ENCODE measurements around the gene TMEM184C. TPM values are rescaled to one million over a fixed set of nuclear protein-coding genes. Genes with fewer than 3 reads are reported as not detected.

Gene TMEM184C
- total and polyA plus RNA-seq, 2 donors: 8.2 to 14.4 TPM

DNA sequence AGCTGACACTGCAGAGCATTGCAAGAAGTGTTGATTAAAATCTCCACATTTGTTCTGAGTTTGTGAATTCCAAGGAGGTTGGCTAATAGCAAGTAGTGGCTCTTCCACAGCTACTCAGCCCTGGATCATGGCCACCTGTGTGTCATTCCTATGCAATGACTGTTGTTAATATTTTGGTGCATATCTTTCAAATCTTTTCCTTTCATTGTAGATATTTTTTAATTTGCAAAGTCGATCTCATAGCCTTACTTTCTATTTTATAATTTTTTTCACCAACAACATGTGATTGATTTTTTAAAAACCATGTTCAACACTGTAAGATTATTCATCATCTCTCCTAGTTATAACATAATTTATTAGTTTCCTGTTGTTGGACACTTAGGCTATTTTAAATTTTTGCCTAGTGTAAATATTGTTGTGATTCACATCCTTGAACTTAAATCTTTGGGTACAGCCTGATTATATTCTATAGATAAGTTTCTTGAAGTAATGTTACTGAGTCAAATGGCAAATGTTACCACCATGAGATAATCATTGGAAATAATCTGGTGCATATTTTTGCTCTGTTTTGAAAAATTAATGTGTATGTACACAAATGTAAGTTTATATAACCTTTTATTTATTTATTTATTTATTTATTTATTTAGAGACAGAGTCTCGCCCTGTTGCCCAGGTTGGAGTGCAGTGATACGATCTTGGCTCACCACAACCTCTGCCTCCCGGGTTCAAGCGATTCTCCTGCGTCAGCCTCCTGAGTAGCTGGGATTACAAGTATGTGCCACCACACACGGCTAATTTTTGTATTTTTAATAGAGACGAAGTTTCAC is 97.6 kb downstream of the TMEM184C start:
- 96% methylated on average over 8 of the region's 8 CpGs for WGBS
- H3K27ac ChIP-seq (ENCODE audit: low read depth in 1 of 2, low read length in 1 of 2): no peak overlapping the region
- no peaks in the 10 kb centered on the region for H3K36me3 ChIP-seq (ENCODE audit: control insufficient read depth in 2 of 2, insufficient read depth in 2 of 2, low read length in 1 of 2)

DNA sequence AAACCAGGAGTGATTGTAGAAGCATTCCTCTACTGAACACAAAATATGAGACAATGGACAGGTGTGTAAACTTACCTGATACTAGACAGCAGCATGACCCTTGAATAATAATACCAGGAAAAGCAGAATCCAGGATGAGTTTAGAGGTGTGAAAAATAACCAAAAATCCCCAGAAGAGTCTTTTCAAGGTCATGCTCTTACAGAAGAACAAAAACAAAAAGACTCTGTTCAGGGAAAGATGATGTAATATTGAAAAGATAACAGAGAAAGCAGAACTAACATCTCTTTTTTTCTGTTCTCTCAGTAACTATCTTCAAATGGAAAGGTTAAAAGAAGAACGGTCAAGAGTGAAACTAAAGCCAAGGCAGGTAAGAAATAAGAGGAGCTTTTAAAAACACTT is 100.7 kb downstream of the TMEM184C start:
- H3K4me1 ChIP-seq (ENCODE audit: control insufficient read depth in 2 of 2, insufficient read depth in 2 of 2, low read length in 2 of 2): no peaks in the 10 kb centered on the region
- H3K9me3 ChIP-seq (ENCODE audit: control insufficient read depth in 2 of 2, insufficient read depth in 1 of 2, low read length in 1 of 2): no peaks in the 10 kb centered on the region
- DNase-seq (ENCODE audit: low read depth in 6 of 9, low spot score in 9 of 9): no peak
- H3K27ac ChIP-seq (ENCODE audit: low read depth in 1 of 2, low read length in 1 of 2): no peak overlapping the region
- no peak overlapping the region for H3K4me3 ChIP-seq (ENCODE audit: low read length in 2 of 2)
- 89% methylated on average over 1 of the region's 1 CpG for WGBS
- no peaks in the 10 kb centered on the region for H3K36me3 ChIP-seq (ENCODE audit: control insufficient read depth in 2 of 2, insufficient read depth in 2 of 2, low read length in 1 of 2)
- no peaks in the 10 kb centered on the region for H3K27me3 ChIP-seq (ENCODE audit: control insufficient read depth in 2 of 2, insufficient read depth in 1 of 2, low read length in 1 of 2)

More for the DNA sequence above, 97.6 kb downstream of the TMEM184C start:
- Histone ChIP-seq H3K4me1 (ENCODE audit: control insufficient read depth in 2 of 2, insufficient read depth in 2 of 2, low read length in 2 of 2) (no peaks in the 10 kb centered on the region), H3K9me3 (ENCODE audit: control insufficient read depth in 2 of 2, insufficient read depth in 1 of 2, low read length in 1 of 2) (no peaks in the 10 kb centered on the region), H3K4me3 (ENCODE audit: low read length in 2 of 2) (no peak overlapping the region), H3K27me3 (ENCODE audit: control insufficient read depth in 2 of 2, insufficient read depth in 1 of 2, low read length in 1 of 2) (no peaks in the 10 kb centered on the region)
- DNase-seq (ENCODE audit: low read depth in 6 of 9, low spot score in 9 of 9): no peak

Other genes with a start within 250 kb of the TMEM184C start
- gene EDNRA, start 136.3 kb upstream of the TMEM184C start, total RNA-seq: 10.1 TPM
- gene EDNRA, start 136.3 kb upstream of the TMEM184C start, polyA plus RNA-seq: 4.7 TPM
- 16.5 TPM for gene PRMT9, start 66.8 kb downstream of the TMEM184C start, total RNA-seq
- gene PRMT9, start 66.8 kb downstream of the TMEM184C start, polyA plus RNA-seq: 9.7 TPM
- 11.8 TPM for gene ARHGAP10, start 114.7 kb downstream of the TMEM184C start, total RNA-seq
- 13.4 TPM for gene ARHGAP10, start 114.7 kb downstream of the TMEM184C start, polyA plus RNA-seq

All from thymus (tissue), 11 donors.